Stimulated activated CD8-positive, alpha-beta memory T cell treated with anti-CD3 and anti-CD28 coated beads, Interleukin-12 subunit alpha, Interleukin-12 subunit beta, amount 100 ng/mL, for 4 hours (primary cell): Measurements from ENCODE around the gene PGM2.
"Not testable (repeated sequence)": the region's sequence is repeated elsewhere in the genome, so short reads cannot be mapped to it uniquely, and the experiment has no call there.

Source experiments
- DNase-seq: peaks from one replicate; pipeline ENCODE4 v3.0.0-alpha.2; 2020; ENCODE audit warnings: low read depth

PGM2 gene

DNA sequence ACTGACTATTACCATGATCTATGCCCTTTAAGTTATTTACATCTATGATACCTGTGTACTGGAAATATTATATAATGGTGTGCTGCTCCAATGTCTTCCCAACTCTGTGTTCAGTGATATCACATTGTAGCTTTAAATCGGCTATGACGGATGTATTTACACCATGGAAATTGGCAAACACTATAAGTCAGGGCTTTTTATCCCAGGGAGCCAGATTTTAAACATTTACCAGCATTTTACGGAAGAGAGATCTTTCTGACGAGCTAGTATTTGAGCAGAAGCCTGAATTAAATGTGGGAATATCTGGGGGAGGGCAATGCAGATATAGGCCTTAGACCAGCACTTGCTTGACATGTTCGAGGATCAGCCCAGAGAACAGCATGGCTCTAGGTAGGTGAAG is 7.7 kb upstream of the PGM2 start:
- DNase-seq: no peak

- not testable (repeated sequence) for DNase-seq
Observed at GRCh38 chr4:37820458-37820857, 6.0 kb upstream of the PGM2 start.

GRCh38 chr4:37821953-37822605 is 4.4 kb upstream of the PGM2 start:
- no peak for DNase-seq

DNA sequence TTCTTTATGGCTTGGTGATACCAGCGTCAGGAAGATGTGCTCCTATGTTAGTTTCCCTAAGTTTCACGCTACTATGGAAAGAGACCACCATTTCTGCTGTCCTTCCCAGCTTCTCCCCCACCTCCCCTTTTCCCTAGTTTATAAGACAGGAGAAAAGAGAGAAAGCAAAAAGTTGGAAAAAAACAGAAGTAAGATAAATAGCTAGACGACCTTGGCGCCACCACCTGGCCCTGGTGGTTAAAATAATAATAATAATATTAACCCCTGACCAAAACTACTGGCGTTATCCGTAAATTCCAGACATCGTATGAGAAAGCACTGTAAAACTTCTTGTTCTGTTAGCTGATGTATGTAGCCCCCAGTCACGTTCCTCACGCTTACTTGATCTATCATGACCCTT is 985 bp upstream of the PGM2 start:
- DNase-seq: not testable (repeated sequence)

GRCh38 chr4:37825968-37826294 is 555 bp upstream of the PGM2 start:
- DNase-seq: no peak

DNA sequence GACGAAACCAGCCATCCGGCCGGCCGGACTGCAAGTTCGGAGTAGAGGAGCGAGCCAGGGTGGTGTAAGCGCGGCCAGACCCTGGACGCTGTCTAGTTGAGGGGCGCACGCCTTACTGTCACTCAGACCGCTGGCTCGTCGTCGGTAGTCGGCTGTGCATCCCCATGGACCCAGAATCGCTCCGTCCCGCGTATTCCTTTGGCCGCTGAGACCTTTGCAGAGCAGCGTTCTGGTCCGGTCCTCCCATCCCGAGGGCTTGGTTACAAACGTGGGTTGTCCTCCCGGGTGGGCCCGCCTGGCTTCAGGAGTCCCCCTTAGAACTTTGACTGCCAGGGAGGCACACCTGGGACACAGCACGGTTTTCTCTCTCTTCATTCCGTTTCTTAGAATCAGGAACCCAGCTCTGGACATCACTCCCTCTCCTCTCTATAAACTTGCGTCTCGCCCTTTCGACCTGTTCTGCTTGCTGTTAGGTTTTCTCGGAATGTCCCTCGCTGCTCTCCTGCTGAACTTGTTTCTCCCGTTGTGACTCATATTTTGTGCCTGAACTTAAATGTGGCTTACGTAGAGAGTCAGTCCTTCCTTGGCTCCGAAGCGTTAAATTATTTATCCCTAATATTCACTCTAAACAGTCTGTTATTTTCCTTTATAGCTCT is 672 bp downstream of the PGM2 start:
- peak; percentile 2 for DNase-seq

DNA sequence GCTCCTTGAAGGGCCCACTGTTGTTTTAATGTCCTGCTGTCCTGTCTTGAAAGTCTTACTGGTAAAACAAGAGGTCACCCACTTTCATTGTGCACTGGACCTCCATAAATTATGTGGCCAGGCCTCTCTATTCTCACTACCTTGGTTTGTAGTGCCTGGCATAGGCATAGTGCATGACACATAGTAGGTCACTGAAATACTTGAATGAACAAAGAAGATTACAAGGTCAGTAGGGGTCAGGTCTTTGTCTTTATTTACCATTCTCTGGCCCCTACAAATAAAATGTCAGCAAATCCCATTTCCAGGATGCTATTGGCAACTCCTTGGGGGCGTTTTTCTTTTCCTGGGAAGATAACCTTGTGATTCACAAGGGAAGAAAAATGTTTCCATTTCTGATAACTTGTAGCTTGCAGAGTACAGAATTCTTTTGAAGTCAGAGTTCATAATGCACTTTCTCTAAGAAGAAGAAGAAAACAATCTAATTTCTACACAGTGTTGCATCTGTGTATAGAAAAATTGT is 1.4 kb downstream of the PGM2 start:
- DNase-seq: no peak

DNA sequence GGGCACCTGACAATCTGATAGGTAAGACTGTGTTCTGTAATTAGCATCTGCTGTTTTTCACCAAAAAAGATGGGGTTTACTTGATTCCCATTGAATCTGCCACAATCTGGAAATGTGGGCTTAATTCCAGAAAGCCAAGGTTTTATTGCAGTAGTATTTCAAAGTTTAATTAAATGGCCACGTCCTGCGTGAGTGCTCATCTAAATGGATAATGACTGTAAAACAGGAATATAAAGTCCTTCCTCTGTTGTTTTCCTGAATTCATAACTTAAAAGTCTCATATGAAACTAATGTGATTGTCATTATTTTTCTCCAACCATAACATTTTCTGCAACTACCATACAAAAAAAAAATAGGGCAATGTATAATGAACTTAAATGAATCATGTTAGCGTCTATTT is 2.4 kb downstream of the PGM2 start:
- no peak for DNase-seq

- no peak for DNase-seq
Observed at GRCh38 chr4:37830640-37831039, 4.2 kb downstream of the PGM2 start.

DNA sequence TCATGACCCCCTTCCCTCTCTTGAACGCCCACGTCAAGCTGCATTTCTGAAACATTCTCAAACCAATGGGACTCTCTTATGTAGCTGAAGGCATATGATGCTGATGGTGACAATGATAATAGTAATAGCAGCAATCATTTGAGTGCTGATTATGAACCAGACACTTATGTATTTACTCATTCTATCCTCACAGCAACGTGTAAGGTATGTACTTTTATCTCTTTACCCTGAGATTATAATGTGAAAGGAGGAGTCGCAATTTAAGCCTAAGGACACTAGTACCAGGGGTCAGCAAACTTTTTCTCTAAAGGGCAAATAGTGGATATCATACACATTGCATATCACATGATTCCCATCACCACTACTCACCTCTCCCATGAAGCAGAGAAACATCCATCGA is 8.5 kb downstream of the PGM2 start:
- DNase-seq: no peak

DNA sequence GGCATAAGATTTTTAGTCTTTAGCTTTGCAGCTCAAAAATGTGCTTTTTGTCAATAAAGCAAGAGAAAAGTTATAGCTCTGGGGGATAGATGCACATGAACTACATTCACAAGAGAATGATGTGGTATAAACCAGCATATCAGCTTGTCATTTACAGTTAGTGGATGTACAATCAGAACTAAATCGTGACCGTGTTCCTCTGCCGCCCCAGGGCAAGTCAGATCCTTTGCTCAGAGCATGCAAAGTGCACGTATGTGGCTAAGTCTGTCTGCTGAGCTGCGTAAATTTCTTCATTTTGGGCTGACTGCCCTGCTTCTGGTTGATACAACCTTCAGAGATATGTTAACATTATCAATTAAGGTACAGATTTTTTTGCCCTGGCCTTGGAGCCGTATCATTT is 9.3 kb downstream of the PGM2 start:
- no peak for DNase-seq

GRCh38 chr4:37836274-37836673 is 9.8 kb downstream of the PGM2 start:
- no peak for DNase-seq

- DNase-seq: no peak
Observed at GRCh38 chr4:37836838-37837440, 10.5 kb downstream of the PGM2 start.

DNA sequence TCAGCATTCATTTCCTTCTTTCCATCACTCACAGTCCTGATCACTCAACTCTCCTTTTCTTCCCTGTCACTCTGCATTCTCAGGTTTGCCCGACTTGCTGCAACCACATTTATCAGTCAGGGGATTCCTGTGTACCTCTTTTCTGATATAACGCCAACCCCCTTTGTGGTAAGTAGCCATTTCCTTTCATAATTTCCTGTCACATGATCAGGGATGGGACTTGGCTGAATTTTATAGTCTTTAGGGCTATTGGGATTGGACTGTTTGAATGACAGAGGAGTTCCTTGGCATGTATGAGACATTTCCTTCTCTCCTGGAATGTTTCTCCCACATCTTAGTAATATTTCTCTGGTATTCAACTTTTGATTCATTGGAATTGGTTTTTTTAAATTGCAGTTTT is 11.0 kb downstream of the PGM2 start:
- DNase-seq: no peak

DNA sequence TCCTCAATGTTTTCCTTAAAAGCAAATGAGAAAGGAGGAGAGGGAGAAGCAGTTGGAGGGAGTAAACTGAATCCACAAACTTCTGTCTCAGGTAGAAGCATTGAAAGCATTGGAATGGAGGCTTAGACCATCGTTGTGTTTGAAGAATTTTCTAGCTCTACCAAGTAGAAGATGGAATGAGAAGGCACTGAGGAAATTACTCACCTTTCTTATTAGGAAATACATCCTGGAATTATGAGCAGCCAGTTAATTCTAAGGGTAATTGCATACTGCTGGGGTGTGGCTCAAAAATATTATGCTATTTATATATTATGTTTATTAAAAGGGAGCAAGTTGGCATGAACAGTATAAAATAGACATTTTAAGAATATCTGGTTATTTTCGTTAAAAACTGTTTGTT is 12.9 kb downstream of the PGM2 start:
- DNase-seq: no peak

GRCh38 chr4:37844204-37844603 is 17.7 kb downstream of the PGM2 start:
- no peak for DNase-seq

DNA sequence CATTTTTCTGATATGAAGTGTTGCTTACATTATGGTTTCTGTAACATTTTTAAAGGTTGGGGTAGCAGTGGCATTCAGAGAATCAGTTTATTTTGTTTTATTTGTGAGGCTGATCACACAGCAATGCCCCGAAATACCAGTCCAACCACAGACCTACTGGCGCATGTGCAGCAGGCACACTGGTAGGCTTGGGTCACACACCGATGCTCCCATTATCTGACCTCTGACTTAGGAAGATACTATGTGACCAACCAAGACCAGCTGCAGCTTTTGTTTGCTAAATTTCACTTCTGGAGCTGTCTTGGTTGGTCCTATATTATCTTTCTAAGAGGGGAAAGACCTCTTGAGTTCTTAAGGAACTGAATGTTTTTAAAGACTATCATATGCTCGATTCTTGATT is 18.7 kb downstream of the PGM2 start:
- no peak for DNase-seq

GRCh38 chr4:37847311-37847884 is 20.9 kb downstream of the PGM2 start:
- no peak for DNase-seq

GRCh38 chr4:37852376-37852775 is 25.9 kb downstream of the PGM2 start:
- DNase-seq: no peak

GRCh38 chr4:37858112-37858511 is 31.6 kb downstream of the PGM2 start:
- no peak for DNase-seq

GRCh38 chr4:37858872-37859271 is 32.4 kb downstream of the PGM2 start:
- DNase-seq: no peak

DNA sequence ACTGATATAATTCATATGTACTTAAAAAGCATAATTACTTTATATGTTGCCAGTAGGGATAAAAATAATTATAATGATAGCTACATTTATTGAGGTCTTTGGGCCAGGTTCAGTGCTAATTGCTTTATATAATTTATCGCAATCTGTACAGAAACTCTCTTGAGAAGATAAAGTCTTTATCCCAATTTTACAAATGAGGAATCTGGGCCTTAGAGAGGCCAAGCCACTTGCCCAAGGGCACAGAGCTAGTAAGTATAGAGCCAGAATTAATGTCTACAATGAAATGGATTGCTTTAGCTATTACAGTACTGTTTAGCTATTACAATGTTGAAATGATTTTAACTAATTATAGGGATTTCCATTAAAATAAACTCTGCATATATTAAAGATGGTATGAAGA is 33.8 kb downstream of the PGM2 start:
- DNase-seq: no peak

GRCh38 chr4:37862961-37863360 is 36.5 kb downstream of the PGM2 start:
- DNase-seq: no peak
